HEK293 (cell line): ENCODE results near the gene NUCB2.
A peak's percentile ranks its signal among the peaks of the same experiment; 100 is the strongest.

Experiments used
- CTCF ChIA-PET: fragments of 350-600 bp; formaldehyde crosslinking; extraction: SDS; loops from one replicate; lab custom pipeline; 2021; ENCODE audit warnings: antibody characterized with exemption; lab: Yijun Ruan, JAX
- POLR2A ChIA-PET: fragments of 300-600 bp; formaldehyde crosslinking; extraction: SDS; loops from one replicate; lab custom pipeline; 2020; ENCODE audit warnings: antibody characterized with exemption, inconsistent platforms; lab: Yijun Ruan, JAX
- H3K27ac ChIP-seq: fragments of 200-500 bp; sonication (Bioruptor generic); 2 replicates; pipeline ENCODE4 v1.5.1; 2014; ENCODE audit warnings: low read depth, low read length, control low read depth, inconsistent platforms; ENCODE audit errors: extremely low read depth
- H3K36me3 ChIP-seq, 2 experiments: fragments of 200-500 bp in 1 of 2; sonication (Bioruptor generic) in 1 of 2; 1 replicate in 1 of 2; 2 replicates in 1 of 2; pipeline ENCODE4 v1.5.1; 2014 to 2017; ENCODE audit warnings: inconsistent platforms in 2 of 2, low read length in 2 of 2; ENCODE audit not compliant: control insufficient read depth in 2 of 2, insufficient read depth in 1 of 2
- H3K4me1 ChIP-seq: fragments of 200-500 bp; sonication (Bioruptor generic); 2 replicates; pipeline ENCODE4 v1.5.1; 2014; ENCODE audit warnings: mild to moderate bottlenecking, low read length, inconsistent platforms; ENCODE audit not compliant: control insufficient read depth, insufficient read depth
- H3K4me3 ChIP-seq: 2 replicates; pipeline ENCODE4 v1.5.1; 2011; ENCODE audit warnings: low read depth, mild to moderate bottlenecking, control low read depth, low read length, moderate library complexity
- H3K9me3 ChIP-seq: fragments of 200-500 bp; sonication (Bioruptor generic); 2 replicates; pipeline ENCODE4 v1.5.1; 2014; ENCODE audit warnings: low read depth, low read length, inconsistent platforms; ENCODE audit not compliant: control insufficient read depth, insufficient read depth
- HOXA7 ChIP-seq: sonication (generic); formaldehyde crosslinking; IDR thresholded peaks from 2 replicates; pipeline ENCODE4 v1.8.1; 2022; ENCODE audit warnings: missing genetic modification reagents, borderline replicate concordance
- INSM2 ChIP-seq: fragments of 450-650 bp; formaldehyde crosslinking; IDR thresholded peaks from 2 replicates; pipeline ENCODE4 v1.5.1; 2016; ENCODE audit warnings: missing biosample characterization, missing genetic modification characterization
- MEIS1 ChIP-seq: sonication (generic); formaldehyde crosslinking; IDR thresholded peaks from 2 replicates; pipeline ENCODE4 v1.8.1; 2022; ENCODE audit warnings: missing genetic modification reagents, mild to moderate bottlenecking, borderline replicate concordance
- SCRT1 ChIP-seq: fragments of 450-650 bp; formaldehyde crosslinking; IDR thresholded peaks from 2 replicates; pipeline ENCODE4 v1.5.1; 2016; ENCODE audit warnings: missing biosample characterization, missing genetic modification characterization, borderline replicate concordance
- SCRT2 ChIP-seq: fragments of 450-650 bp; formaldehyde crosslinking; IDR thresholded peaks from 2 replicates; pipeline ENCODE4 v1.5.1; 2016; ENCODE audit warnings: missing biosample characterization, missing genetic modification characterization
- ZBTB17 ChIP-seq: fragments of 450-650 bp; formaldehyde crosslinking; IDR thresholded peaks from 2 replicates; pipeline ENCODE4 v1.5.1; 2016; ENCODE audit warnings: missing biosample characterization, missing genetic modification characterization
- ZFHX2 ChIP-seq: fragments of 450-650 bp; formaldehyde crosslinking; conservative IDR thresholded peaks from 2 replicates; pipeline ENCODE4 v1.5.1; 2016; ENCODE audit warnings: missing biosample characterization, missing genetic modification characterization
- ZNF112 ChIP-seq: fragments of 450-650 bp; formaldehyde crosslinking; IDR thresholded peaks from 2 replicates; pipeline ENCODE4 v1.5.0; 2017; ENCODE audit warnings: missing biosample characterization, missing genetic modification characterization
- ZNF2 ChIP-seq: fragments of 450-650 bp; formaldehyde crosslinking; IDR thresholded peaks from 2 replicates; pipeline ENCODE4 v1.5.1; 2016; ENCODE audit warnings: missing biosample characterization, missing genetic modification characterization
- ZNF280C ChIP-seq: fragments of 450-650 bp; formaldehyde crosslinking; IDR thresholded peaks from 2 replicates; pipeline ENCODE4 v1.5.1; 2016; ENCODE audit warnings: missing biosample characterization, missing genetic modification characterization
- ZNF585B ChIP-seq: fragments of 450-650 bp; formaldehyde crosslinking; IDR thresholded peaks from 2 replicates; pipeline ENCODE4 v1.5.1; 2016; ENCODE audit warnings: missing biosample characterization, missing genetic modification characterization
- ZNF623 ChIP-seq: fragments of 450-650 bp; formaldehyde crosslinking; IDR thresholded peaks from 2 replicates; pipeline ENCODE4 v1.5.1; 2016; ENCODE audit warnings: missing biosample characterization, missing genetic modification characterization
- ZNF629 ChIP-seq: fragments of 450-650 bp; formaldehyde crosslinking; IDR thresholded peaks from 2 replicates; pipeline ENCODE4 v1.5.1; 2017; ENCODE audit warnings: missing biosample characterization, missing genetic modification characterization
- ZNF639 ChIP-seq: fragments of 450-650 bp; formaldehyde crosslinking; IDR thresholded peaks from 2 replicates; pipeline ENCODE4 v1.5.1; 2016; ENCODE audit warnings: missing biosample characterization, missing genetic modification characterization
- ZNF701 ChIP-seq: fragments of 450-650 bp; formaldehyde crosslinking; IDR thresholded peaks from 2 replicates; pipeline ENCODE4 v1.5.1; 2016; ENCODE audit warnings: missing biosample characterization, missing genetic modification characterization
- ZSCAN16 ChIP-seq: fragments of 450-650 bp; formaldehyde crosslinking; IDR thresholded peaks from 2 replicates; pipeline ENCODE4 v1.5.1; 2016; ENCODE audit warnings: missing biosample characterization, missing genetic modification characterization
- ZSCAN30 ChIP-seq: fragments of 450-650 bp; IDR thresholded peaks from 2 replicates; pipeline ENCODE4 v1.5.1; 2018; ENCODE audit warnings: missing biosample characterization, mild to moderate bottlenecking, missing genetic modification characterization, moderate library complexity
- TF ChIP-seq, protein P1 (sequence below): fragments of 450-650 bp; formaldehyde crosslinking; IDR thresholded peaks from 2 replicates; pipeline ENCODE4 v1.5.1; 2016; ENCODE audit warnings: missing biosample characterization, missing genetic modification characterization
- TF ChIP-seq, protein P2 (sequence below): fragments of 450-650 bp; formaldehyde crosslinking; IDR thresholded peaks from 2 replicates; pipeline ENCODE4 v1.5.1; 2016; ENCODE audit warnings: missing biosample characterization, missing genetic modification characterization
- TF ChIP-seq, protein P3 (sequence below): fragments of 450-650 bp; formaldehyde crosslinking; IDR thresholded peaks from 2 replicates; pipeline ENCODE4 v1.5.1; 2016; ENCODE audit warnings: missing biosample characterization, missing genetic modification characterization

Gene NUCB2

GRCh38 chr11:17263769-17264168, 12.8 kb upstream of the NUCB2 start (continued):
- TF ChIP-seq, protein P1, sequence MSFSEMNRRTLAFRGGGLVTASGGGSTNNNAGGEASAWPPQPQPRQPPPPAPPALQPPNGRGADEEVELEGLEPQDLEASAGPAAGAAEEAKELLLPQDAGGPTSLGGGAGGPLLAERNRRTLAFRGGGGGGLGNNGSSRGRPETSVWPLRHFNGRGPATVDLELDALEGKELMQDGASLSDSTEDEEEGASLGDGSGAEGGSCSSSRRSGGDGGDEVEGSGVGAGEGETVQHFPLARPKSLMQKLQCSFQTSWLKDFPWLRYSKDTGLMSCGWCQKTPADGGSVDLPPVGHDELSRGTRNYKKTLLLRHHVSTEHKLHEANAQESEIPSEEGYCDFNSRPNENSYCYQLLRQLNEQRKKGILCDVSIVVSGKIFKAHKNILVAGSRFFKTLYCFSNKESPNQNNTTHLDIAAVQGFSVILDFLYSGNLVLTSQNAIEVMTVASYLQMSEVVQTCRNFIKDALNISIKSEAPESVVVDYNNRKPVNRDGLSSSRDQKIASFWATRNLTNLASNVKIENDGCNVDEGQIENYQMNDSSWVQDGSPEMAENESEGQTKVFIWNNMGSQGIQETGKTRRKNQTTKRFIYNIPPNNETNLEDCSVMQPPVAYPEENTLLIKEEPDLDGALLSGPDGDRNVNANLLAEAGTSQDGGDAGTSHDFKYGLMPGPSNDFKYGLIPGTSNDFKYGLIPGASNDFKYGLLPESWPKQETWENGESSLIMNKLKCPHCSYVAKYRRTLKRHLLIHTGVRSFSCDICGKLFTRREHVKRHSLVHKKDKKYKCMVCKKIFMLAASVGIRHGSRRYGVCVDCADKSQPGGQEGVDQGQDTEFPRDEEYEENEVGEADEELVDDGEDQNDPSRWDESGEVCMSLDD (tag by site-specific recombination), result no peak
- no peak for TF ChIP-seq ZNF280C (tag by site-specific recombination)
- no peak for TF ChIP-seq ZNF2 (tag by site-specific recombination)
- TF ChIP-seq ZNF112 (tag by site-specific recombination), result no peak
- no peak for TF ChIP-seq HOXA7 (CRISPR knock-in tag)
- no peak for TF ChIP-seq ZNF585B (tag by site-specific recombination)
- TF ChIP-seq ZNF701 (tag by site-specific recombination), result no peak
- TF ChIP-seq ZSCAN16 (tag by site-specific recombination), result no peak
- no peak for TF ChIP-seq SCRT2
- peak; percentile 51; the same call in 1 of the 2 replicates for TF ChIP-seq ZNF629 (tag by site-specific recombination)

DNA sequence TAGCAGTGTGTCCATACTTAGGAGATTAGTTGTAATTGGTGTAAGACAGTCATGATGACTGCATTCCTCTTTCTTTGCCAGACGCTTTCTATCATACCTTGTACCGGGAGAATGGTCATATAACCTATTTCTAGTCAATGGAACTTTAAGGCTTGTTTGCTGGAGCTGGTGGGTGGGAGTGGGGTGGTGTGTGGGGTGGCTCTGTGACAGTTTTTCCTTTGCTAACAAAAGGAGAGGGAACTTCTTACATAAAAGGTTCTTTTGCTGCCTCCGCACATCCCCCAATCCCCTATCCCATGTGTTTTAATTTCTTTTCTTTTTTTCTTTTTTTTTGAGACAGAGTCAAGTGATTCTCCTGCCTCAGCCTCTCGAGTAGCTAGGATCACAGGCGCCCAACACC, 9.8 kb upstream of the NUCB2 start:
- H3K9me3 ChIP-seq, result no peaks in the 10 kb centered on the region
- TF ChIP-seq ZFHX2 (tag by site-specific recombination) (0 out of 2 replicates have a peak, but pooled peaks have one; percentile 30), ZSCAN30 (tag by site-specific recombination) (no peak), SCRT1 (no peak)
- TF ChIP-seq, protein P2, sequence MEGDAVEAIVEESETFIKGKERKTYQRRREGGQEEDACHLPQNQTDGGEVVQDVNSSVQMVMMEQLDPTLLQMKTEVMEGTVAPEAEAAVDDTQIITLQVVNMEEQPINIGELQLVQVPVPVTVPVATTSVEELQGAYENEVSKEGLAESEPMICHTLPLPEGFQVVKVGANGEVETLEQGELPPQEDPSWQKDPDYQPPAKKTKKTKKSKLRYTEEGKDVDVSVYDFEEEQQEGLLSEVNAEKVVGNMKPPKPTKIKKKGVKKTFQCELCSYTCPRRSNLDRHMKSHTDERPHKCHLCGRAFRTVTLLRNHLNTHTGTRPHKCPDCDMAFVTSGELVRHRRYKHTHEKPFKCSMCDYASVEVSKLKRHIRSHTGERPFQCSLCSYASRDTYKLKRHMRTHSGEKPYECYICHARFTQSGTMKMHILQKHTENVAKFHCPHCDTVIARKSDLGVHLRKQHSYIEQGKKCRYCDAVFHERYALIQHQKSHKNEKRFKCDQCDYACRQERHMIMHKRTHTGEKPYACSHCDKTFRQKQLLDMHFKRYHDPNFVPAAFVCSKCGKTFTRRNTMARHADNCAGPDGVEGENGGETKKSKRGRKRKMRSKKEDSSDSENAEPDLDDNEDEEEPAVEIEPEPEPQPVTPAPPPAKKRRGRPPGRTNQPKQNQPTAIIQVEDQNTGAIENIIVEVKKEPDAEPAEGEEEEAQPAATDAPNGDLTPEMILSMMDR (tag by site-specific recombination), result no peak
- H3K36me3 ChIP-seq, result no peaks in the 10 kb centered on the region
- ChIA-PET POLR2A (no interaction called here), CTCF (no interaction called here)
- H3K27ac ChIP-seq, result no peak overlapping the region
- H3K4me3 ChIP-seq, result no peak overlapping the region
- H3K4me1 ChIP-seq, result no peaks in the 10 kb centered on the region

DNA sequence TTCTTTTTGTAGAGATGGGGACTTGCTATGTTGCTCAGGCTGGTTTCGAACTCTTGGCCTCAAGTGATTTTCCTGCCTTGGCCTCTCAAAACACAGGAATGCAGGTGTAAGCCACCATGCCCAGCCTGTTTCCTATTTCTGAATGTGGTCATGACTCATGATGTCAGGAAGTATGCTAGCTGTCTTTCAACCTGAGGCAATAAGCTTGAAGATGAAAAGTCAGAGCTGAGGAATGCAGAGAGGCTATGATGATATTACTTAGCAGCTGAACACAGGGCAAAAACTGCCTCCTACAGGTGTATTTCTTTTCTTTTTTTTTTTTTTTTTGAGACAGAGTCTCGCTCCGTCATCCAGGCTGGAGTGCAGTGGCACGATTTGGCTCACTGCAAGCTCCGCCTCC, 9.0 kb upstream of the NUCB2 start:
- Histone ChIP-seq H3K9me3 (no peaks in the 10 kb centered on the region), H3K4me3 (no peak overlapping the region), H3K36me3 (no peaks in the 10 kb centered on the region), H3K4me1 (no peaks in the 10 kb centered on the region), H3K27ac (no peak overlapping the region)
- ChIA-PET CTCF (no interaction called here), POLR2A (interaction anchor here (0.6 to 0.9 kb wide), 2 partner anchors 9 to 86 kb away, joined by 3 to 4 read pairs; partner anchors contain the start of gene NUCB2)
- TF ChIP-seq ZNF623 (no peak), ZNF639 (tag by site-specific recombination) (0 out of 2 replicates have a peak, but pooled peaks have one; percentile 32), MEIS1 (no peak), ZBTB17 (tag by site-specific recombination) (0 out of 2 replicates have a peak, but pooled peaks have one; percentile 14), INSM2 (no peak)
- TF ChIP-seq, protein P2 (tag by site-specific recombination), result no peak
- TF ChIP-seq, protein P3, sequence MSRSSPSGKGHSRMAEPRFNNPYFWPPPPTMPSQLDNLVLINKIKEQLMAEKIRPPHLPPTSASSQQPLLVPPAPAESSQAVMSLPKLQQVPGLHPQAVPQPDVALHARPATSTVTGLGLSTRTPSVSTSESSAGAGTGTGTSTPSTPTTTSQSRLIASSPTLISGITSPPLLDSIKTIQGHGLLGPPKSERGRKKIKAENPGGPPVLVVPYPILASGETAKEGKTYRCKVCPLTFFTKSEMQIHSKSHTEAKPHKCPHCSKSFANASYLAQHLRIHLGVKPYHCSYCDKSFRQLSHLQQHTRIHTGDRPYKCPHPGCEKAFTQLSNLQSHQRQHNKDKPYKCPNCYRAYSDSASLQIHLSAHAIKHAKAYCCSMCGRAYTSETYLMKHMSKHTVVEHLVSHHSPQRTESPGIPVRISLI (tag by site-specific recombination), result no peak
